Large intestine (tissue), 3 donors: ENCODE results near the gene ARF6. TPM values are rescaled to one million over a fixed set of nuclear protein-coding genes. Genes with fewer than 3 reads are reported as not detected.
A peak's percentile ranks its signal among the peaks of the same experiment; 100 is the strongest.
"Not testable (repeated sequence)": the region's sequence is repeated elsewhere in the genome, so short reads cannot be mapped to it uniquely, and the experiment has no call there.

ENCODE experiments used
- DNase-seq, 2 donors: peaks; one replicate each; pipeline versions ENCODE4 v3.0.0 to v3.0.0-alpha.2; 2013
- H3K27ac ChIP-seq: one replicate; pipeline ENCODE4 v1.5.1; 2013; ENCODE audit warnings: low read length
- H3K27me3 ChIP-seq: 2 replicates; pipeline ENCODE4 v1.6.1; 2013; ENCODE audit warnings: low read length; ENCODE audit not compliant: control insufficient read depth, insufficient read depth
- H3K36me3 ChIP-seq: 2 replicates; pipeline ENCODE4 v1.6.1; 2013; ENCODE audit warnings: low read length; ENCODE audit not compliant: control insufficient read depth, insufficient read depth
- H3K4me1 ChIP-seq: one replicate; pipeline ENCODE4 v1.6.1; 2013; ENCODE audit warnings: low read length; ENCODE audit not compliant: control insufficient read depth, insufficient read depth
- H3K4me3 ChIP-seq: one replicate; pipeline ENCODE4 v1.5.1; 2013; ENCODE audit warnings: low read length
- H3K9me3 ChIP-seq: one replicate; pipeline ENCODE4 v1.6.1; 2013; ENCODE audit warnings: mild to moderate bottlenecking, low read depth, low read length, moderate library complexity; ENCODE audit not compliant: control insufficient read depth
- WGBS: methylation state at CpG from one replicate; pipeline ENCODE4 v1.1.5; 2013; ENCODE audit warnings: low lambda C conversion rate; ENCODE audit not compliant: insufficient coverage; 5-methylcytosine and 5-hydroxymethylcytosine counted together
- polyA plus RNA-seq: library from polyadenylated mRNA; unstranded; fragments of 120-200 nt; gene quantifications from one replicate; pipeline ENCODE4 v1.2.1, GENCODE V29; 2013

ARF6 gene
- polyA plus RNA-seq, 1 donor: 77.2 TPM

GRCh38 chr14:49923881-49924280, 31.0 kb downstream of the ARF6 start:
- DNase-seq: no peak

GRCh38 chr14:49924852-49925251, 32.0 kb downstream of the ARF6 start:
- H3K4me3 ChIP-seq: no peak overlapping the region
- H3K36me3 ChIP-seq: no peaks in the 10 kb centered on the region
- H3K9me3 ChIP-seq: no peaks in the 10 kb centered on the region
- WGBS: no CpG with 5 or more reads among the region's 4 CpGs
- H3K27me3 ChIP-seq: no peaks in the 10 kb centered on the region
- no peak overlapping the region for H3K27ac ChIP-seq
- no peak for DNase-seq
- H3K4me1 ChIP-seq: peaks cover 5% of the 10 kb centered on the region

More at GRCh38 chr14:49923881-49924280, 31.0 kb downstream of the ARF6 start:
- H3K4me1 ChIP-seq: peaks cover 6% of the 10 kb centered on the region
- peaks cover 2% of the 10 kb centered on the region for H3K9me3 ChIP-seq
- H3K36me3 ChIP-seq: no peaks in the 10 kb centered on the region
- WGBS: no CpG with 5 or more reads among the region's 4 CpGs
- H3K27me3 ChIP-seq: no peaks in the 10 kb centered on the region
- no peak overlapping the region for H3K4me3 ChIP-seq
- no peak overlapping the region for H3K27ac ChIP-seq

- WGBS: no CpG with 5 or more reads among the region's 2 CpGs
- H3K9me3 ChIP-seq: no peaks in the 10 kb centered on the region
- no peak overlapping the region for H3K27ac ChIP-seq
- no peaks in the 10 kb centered on the region for H3K4me1 ChIP-seq
- no peak for DNase-seq
- H3K36me3 ChIP-seq: no peaks in the 10 kb centered on the region
- no peaks in the 10 kb centered on the region for H3K27me3 ChIP-seq
- H3K4me3 ChIP-seq: no peak overlapping the region
Observed at GRCh38 chr14:49926803-49927202, 33.9 kb downstream of the ARF6 start.

GRCh38 chr14:49928015-49928414, 35.1 kb downstream of the ARF6 start:
- Histone ChIP-seq H3K4me3 (no peak overlapping the region), H3K36me3 (no peaks in the 10 kb centered on the region), H3K9me3 (no peaks in the 10 kb centered on the region), H3K4me1 (no peaks in the 10 kb centered on the region), H3K27ac (no peak overlapping the region), H3K27me3 (no peaks in the 10 kb centered on the region)
- no peak for DNase-seq
- WGBS: no CpG with 5 or more reads among the region's 2 CpGs

- no CpG with 5 or more reads among the region's 2 CpGs for WGBS
- Histone ChIP-seq H3K9me3 (no peaks in the 10 kb centered on the region), H3K36me3 (no peaks in the 10 kb centered on the region), H3K27me3 (no peaks in the 10 kb centered on the region), H3K4me3 (no peak overlapping the region), H3K4me1 (no peaks in the 10 kb centered on the region), H3K27ac (no peak overlapping the region)
- DNase-seq: no peak
Observed at GRCh38 chr14:49930720-49931119, 37.8 kb downstream of the ARF6 start.

GRCh38 chr14:49931523-49931922, 38.6 kb downstream of the ARF6 start:
- H3K27me3 ChIP-seq: no peaks in the 10 kb centered on the region
- H3K27ac ChIP-seq: no peak overlapping the region
- 83% methylated on average over 1 of the region's 3 CpGs for WGBS
- H3K9me3 ChIP-seq: no peaks in the 10 kb centered on the region
- no peaks in the 10 kb centered on the region for H3K4me1 ChIP-seq
- no peaks in the 10 kb centered on the region for H3K36me3 ChIP-seq
- no peak overlapping the region for H3K4me3 ChIP-seq
- DNase-seq: no peak

GRCh38 chr14:49933128-49933527, 40.2 kb downstream of the ARF6 start:
- 100% methylated on average over 2 of the region's 4 CpGs for WGBS
- Histone ChIP-seq H3K36me3 (no peaks in the 10 kb centered on the region), H3K27ac (no peak overlapping the region), H3K4me1 (no peaks in the 10 kb centered on the region), H3K4me3 (no peak overlapping the region), H3K9me3 (no peaks in the 10 kb centered on the region), H3K27me3 (no peaks in the 10 kb centered on the region)
- no peak for DNase-seq

GRCh38 chr14:49933704-49934103, 40.8 kb downstream of the ARF6 start:
- no peak overlapping the region for H3K27ac ChIP-seq
- DNase-seq: no peak
- no peaks in the 10 kb centered on the region for H3K27me3 ChIP-seq
- no peaks in the 10 kb centered on the region for H3K9me3 ChIP-seq
- H3K36me3 ChIP-seq: no peaks in the 10 kb centered on the region
- WGBS: 93% methylated on average over 3 of the region's 5 CpGs
- H3K4me3 ChIP-seq: no peak overlapping the region
- H3K4me1 ChIP-seq: no peaks in the 10 kb centered on the region

GRCh38 chr14:49934646-49935045, 41.8 kb downstream of the ARF6 start:
- Histone ChIP-seq H3K27ac (no peak overlapping the region), H3K36me3 (no peaks in the 10 kb centered on the region), H3K4me1 (no peaks in the 10 kb centered on the region), H3K27me3 (no peaks in the 10 kb centered on the region), H3K9me3 (no peaks in the 10 kb centered on the region), H3K4me3 (no peak overlapping the region)
- DNase-seq: peak in 1 of 2 donors; percentile 61

GRCh38 chr14:49935526-49935925, 42.6 kb downstream of the ARF6 start:
- WGBS: 100% methylated on average over 1 of the region's 3 CpGs
- DNase-seq: no peak
- Histone ChIP-seq H3K9me3 (no peaks in the 10 kb centered on the region), H3K4me3 (no peak overlapping the region), H3K4me1 (no peaks in the 10 kb centered on the region), H3K27me3 (no peaks in the 10 kb centered on the region), H3K36me3 (no peaks in the 10 kb centered on the region), H3K27ac (no peak overlapping the region)

- not testable (repeated sequence) for DNase-seq, H3K36me3 ChIP-seq, H3K9me3 ChIP-seq, H3K27me3 ChIP-seq, H3K27ac ChIP-seq, H3K4me3 ChIP-seq, H3K4me1 ChIP-seq
- no CpG with 5 or more reads among the region's 2 CpGs for WGBS
Observed at GRCh38 chr14:49936246-49936645, 43.4 kb downstream of the ARF6 start.
